ENCODE data around the gene ZNF774.
A peak's percentile ranks its signal among the peaks of the same experiment; 100 is the strongest.

ZNF774 gene

DNA sequence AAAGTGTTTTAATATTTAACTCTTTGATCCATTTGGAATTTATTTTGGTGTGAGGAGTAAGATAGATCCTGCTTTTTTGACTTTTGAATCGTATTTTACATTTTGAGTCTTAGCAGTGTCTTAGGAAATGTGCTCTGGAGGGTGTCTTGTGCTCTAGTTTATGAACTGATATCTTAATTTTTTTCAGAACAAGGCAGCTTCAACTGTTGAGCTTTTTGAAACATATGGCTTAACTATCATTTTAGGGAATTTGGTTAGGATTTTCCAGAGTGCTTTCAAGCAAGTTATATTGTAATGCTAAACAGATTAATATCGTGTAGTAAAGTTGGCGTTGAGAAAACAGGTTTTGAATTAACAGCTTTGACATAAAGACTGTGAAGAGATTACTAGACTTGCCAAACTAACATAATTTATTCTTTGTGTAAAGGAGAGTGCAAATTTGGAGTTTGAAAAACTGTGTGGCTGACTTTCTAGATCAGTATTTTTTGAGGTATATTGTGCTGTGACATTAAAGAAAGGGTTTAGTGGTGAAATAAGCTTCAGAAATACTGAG is 53.0 kb downstream of the ZNF774 start:
- Histone ChIP-seq H3K27ac (ENCODE audit: low read length) (no peak overlapping the region), H3K27me3 (ENCODE audit: insufficient read depth, low read length, poor library complexity) (no peaks in the 10 kb centered on the region), H3K4me2 (ENCODE audit: insufficient read depth, low read length) (no peak overlapping the region), H3K4me1 (ENCODE audit: insufficient read depth, low read length) (peaks cover 22% of the 10 kb centered on the region), H3K9me3 (ENCODE audit: insufficient read depth, low read length, severe bottlenecking) (no peaks in the 10 kb centered on the region), H4K20me1 (ENCODE audit: insufficient read depth, low read length) (peaks cover 44% of the 10 kb centered on the region; the same call in 1 of the 2 replicates), H3K36me3 (ENCODE audit: insufficient read depth, low read length) (no peaks in the 10 kb centered on the region; the same call in 1 of the 2 replicates), H3K9ac (ENCODE audit: low read depth, low read length) (no peak overlapping the region), H3K79me2 (ENCODE audit: insufficient read depth, low read length) (peaks cover 96% of the 10 kb centered on the region), H2AFZ (ENCODE audit: low read depth, low read length) (no peak overlapping the region), H3K4me3 (ENCODE audit: low read depth in 1 of 2, low read length in 2 of 2) (no peak overlapping the region)
- TF ChIP-seq EZH2 (IDR thresholded peaks at IDR 0.05; ENCODE audit: borderline replicate concordance, low read depth, low read length, severe bottlenecking) (no peak), CTCF (IDR thresholded peaks at IDR 0.05; ENCODE audit: borderline replicate concordance, extremely low read depth, low read length, poor library complexity, severe bottlenecking) (no peak)
- ATAC-seq (ENCODE audit: insufficient read depth, low read depth), result no peak
- no peak for DNase-seq

DNA sequence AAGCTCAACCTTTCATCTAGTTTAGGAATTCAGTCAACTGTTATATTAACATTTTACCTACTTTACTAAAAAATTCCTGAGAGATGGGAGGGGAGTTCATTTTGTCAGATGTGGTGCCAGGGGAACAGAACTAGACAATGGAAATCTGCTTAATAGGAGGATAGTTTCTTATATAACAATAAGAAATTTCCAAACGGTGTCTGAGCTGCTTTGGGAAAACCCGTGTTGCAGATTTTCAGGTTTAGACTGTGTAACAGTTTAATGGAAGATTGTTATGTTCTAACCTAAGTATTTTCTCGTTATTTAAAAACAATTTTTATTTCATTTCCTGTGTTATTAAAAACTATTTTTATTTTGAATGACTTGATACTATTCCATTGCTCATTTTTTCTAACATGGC is 55.3 kb downstream of the ZNF774 start:
- DNase-seq, result no peak
- H3K27ac ChIP-seq (ENCODE audit: low read length), result no peak overlapping the region
- no peak overlapping the region for H3K4me2 ChIP-seq (ENCODE audit: insufficient read depth, low read length)
- H3K4me3 ChIP-seq (ENCODE audit: low read depth in 1 of 2, low read length in 2 of 2), result no peak overlapping the region
- H4K20me1 ChIP-seq (ENCODE audit: insufficient read depth, low read length), result peaks cover 28% of the 10 kb centered on the region; the same call in 1 of the 2 replicates
- peaks cover 91% of the 10 kb centered on the region for H3K79me2 ChIP-seq (ENCODE audit: insufficient read depth, low read length)
- H3K4me1 ChIP-seq (ENCODE audit: insufficient read depth, low read length), result 0 out of 2 replicates have a peak, but pooled peaks cover 1% of the 10 kb centered on the region
- H3K27me3 ChIP-seq (ENCODE audit: insufficient read depth, low read length, poor library complexity), result no peaks in the 10 kb centered on the region
- no peak for TF ChIP-seq CTCF (IDR thresholded peaks at IDR 0.05; ENCODE audit: borderline replicate concordance, extremely low read depth, low read length, poor library complexity, severe bottlenecking)
- no peak for TF ChIP-seq EZH2 (IDR thresholded peaks at IDR 0.05; ENCODE audit: borderline replicate concordance, low read depth, low read length, severe bottlenecking)
- H3K9ac ChIP-seq (ENCODE audit: low read depth, low read length), result no peak overlapping the region
- no peaks in the 10 kb centered on the region; the same call in 1 of the 2 replicates for H3K36me3 ChIP-seq (ENCODE audit: insufficient read depth, low read length)
- H2AFZ ChIP-seq (ENCODE audit: low read depth, low read length), result no peak overlapping the region
- H3K9me3 ChIP-seq (ENCODE audit: insufficient read depth, low read length, severe bottlenecking), result no peaks in the 10 kb centered on the region
- no peak for ATAC-seq (ENCODE audit: insufficient read depth, low read depth)

GRCh38 chr15:90407871-90408317 is 55.8 kb downstream of the ZNF774 start:
- peaks cover 7% of the 10 kb centered on the region; the same call in 1 of the 2 replicates for H3K4me1 ChIP-seq (ENCODE audit: insufficient read depth, low read length)

More at GRCh38 chr15:90407871-90408317, 55.8 kb downstream of the ZNF774 start:
- H3K36me3 ChIP-seq (ENCODE audit: insufficient read depth, low read length), result no peaks in the 10 kb centered on the region; the same call in 1 of the 2 replicates
- H3K27ac ChIP-seq (ENCODE audit: low read length), result no peak overlapping the region
- TF ChIP-seq CTCF (IDR thresholded peaks at IDR 0.05; ENCODE audit: borderline replicate concordance, extremely low read depth, low read length, poor library complexity, severe bottlenecking), result no peak
- TF ChIP-seq EZH2 (IDR thresholded peaks at IDR 0.05; ENCODE audit: borderline replicate concordance, low read depth, low read length, severe bottlenecking), result no peak
- H4K20me1 ChIP-seq (ENCODE audit: insufficient read depth, low read length), result peaks cover 28% of the 10 kb centered on the region
- ATAC-seq (ENCODE audit: insufficient read depth, low read depth) (peak; percentile 37; the same call in 1 of the 3 replicates), DNase-seq (no peak)
- H3K9ac ChIP-seq (ENCODE audit: low read depth, low read length), result no peak overlapping the region
- H3K4me2 ChIP-seq (ENCODE audit: insufficient read depth, low read length), result no peak overlapping the region
- H3K9me3 ChIP-seq (ENCODE audit: insufficient read depth, low read length, severe bottlenecking), result no peaks in the 10 kb centered on the region
- no peak overlapping the region for H2AFZ ChIP-seq (ENCODE audit: low read depth, low read length)
- peaks cover 91% of the 10 kb centered on the region for H3K79me2 ChIP-seq (ENCODE audit: insufficient read depth, low read length)
- H3K4me3 ChIP-seq (ENCODE audit: low read depth in 1 of 2, low read length in 2 of 2), result no peak overlapping the region
- no peaks in the 10 kb centered on the region for H3K27me3 ChIP-seq (ENCODE audit: insufficient read depth, low read length, poor library complexity)

Data from DND-41 (cell line).